MCF 10A (cell line): ENCODE data around the gene WFDC1. TPM values are rescaled to one million over a fixed set of nuclear protein-coding genes. Genes with fewer than 3 reads are reported as not detected.
A peak's percentile ranks its signal among the peaks of the same experiment; 100 is the strongest.

ENCODE experiments used
- BruUV-seq: library from RNA; stranded (reverse); fragments of 400-500 nt; replicated peaks from 2 replicates; lab custom pipeline; 2021; lab: Mats Ljungman, UMichigan
- CTCF ChIA-PET: fragments of 300-600 bp; sonication (Branson Sonifier 250); formaldehyde crosslinking; extraction: SDS; loops from one replicate; lab custom pipeline; 2021; ENCODE audit warnings: antibody characterized with exemption, inconsistent platforms; lab: Yijun Ruan, JAX
- POLR2A ChIA-PET: fragments of 300-600, 350-650 bp; sonication (Branson Sonifier 250); formaldehyde crosslinking; extraction: SDS; loops from one replicate; lab custom pipeline; 2020; ENCODE audit warnings: antibody characterized with exemption, inconsistent platforms; lab: Yijun Ruan, JAX
- DNase-seq: peaks from one replicate; pipeline ENCODE4 v3.0.0-alpha.2; 2018; ENCODE audit not compliant: unreplicated experiment
- H3K27ac Mint-ChIP-seq: one replicate; pipeline ENCODE4 v1.8.0; 2022; ENCODE audit warnings: mild to moderate bottlenecking, low read depth, mixed read lengths; ENCODE audit not compliant: unreplicated experiment
- H3K27me3 Mint-ChIP-seq: one replicate; pipeline ENCODE4 v1.8.0; 2022; ENCODE audit warnings: mixed read lengths; ENCODE audit not compliant: insufficient read depth, unreplicated experiment
- H3K36me3 Mint-ChIP-seq: one replicate; pipeline ENCODE4 v1.8.0; 2022; ENCODE audit warnings: mild to moderate bottlenecking, moderate library complexity, mixed read lengths; ENCODE audit not compliant: insufficient read depth, unreplicated experiment
- H3K4me1 Mint-ChIP-seq: one replicate; pipeline ENCODE4 v1.8.0; 2022; ENCODE audit warnings: mixed read lengths; ENCODE audit not compliant: insufficient read depth, unreplicated experiment
- H3K4me3 Mint-ChIP-seq: one replicate; pipeline ENCODE4 v1.8.0; 2022; ENCODE audit warnings: mild to moderate bottlenecking, moderate library complexity, mixed read lengths; ENCODE audit not compliant: unreplicated experiment
- H3K9me3 Mint-ChIP-seq: one replicate; pipeline ENCODE4 v1.8.0; 2022; ENCODE audit warnings: mixed read lengths; ENCODE audit not compliant: unreplicated experiment
- CTCF ChIP-seq: fragments of 200-600 bp; IDR thresholded peaks from one replicate; pipeline ENCODE4 v1.8.0; 2022; ENCODE audit warnings: antibody characterized with exemption, mild to moderate bottlenecking; ENCODE audit not compliant: unreplicated experiment
- intact Hi-C: fragments of 100-400 bp; cut with micrococcal nuclease; formaldehyde crosslinking; loops from 2 replicates; pipeline ENCODE4 v1.14.1; 2022
- total RNA-seq: library from RNA; stranded (reverse); gene quantifications from 2 replicates; pipeline ENCODE4 v1.2.3, GENCODE V29; 2022

Gene WFDC1
- total RNA-seq, 1 experiment from 2014 or later, result not detected

DNA sequence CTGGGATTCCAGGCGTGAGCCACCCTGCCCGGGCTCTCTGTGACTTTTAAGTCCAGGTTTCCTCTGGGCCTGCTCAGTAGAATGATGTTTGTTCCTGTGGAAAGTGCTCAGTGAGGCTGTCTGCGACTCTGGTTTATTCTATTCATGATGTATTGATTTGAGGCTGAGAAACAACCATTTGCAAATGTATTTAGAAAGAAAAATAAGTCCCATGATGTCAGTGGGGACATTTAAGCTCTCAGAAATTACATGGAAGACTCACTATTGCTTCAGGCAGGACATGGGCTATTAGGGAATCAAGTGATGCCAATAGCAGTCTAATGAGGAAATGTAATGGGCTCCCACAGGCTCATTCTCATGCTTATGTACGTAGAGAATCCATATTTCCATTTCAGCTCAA, 32.6 kb upstream of the WFDC1 start:
- no peak overlapping the region for H3K27ac Mint-ChIP-seq
- POLR2A ChIA-PET, result no interaction called here

GRCh38 chr16:84262939-84263338, 31.7 kb upstream of the WFDC1 start:
- Mint-ChIP-seq H3K9me3 (no peaks in the 10 kb centered on the region), H3K4me1 (no peaks in the 10 kb centered on the region)
- no peak for TF ChIP-seq CTCF

More for the DNA sequence above, 32.6 kb upstream of the WFDC1 start:
- Mint-ChIP-seq H3K4me1 (no peaks in the 10 kb centered on the region), H3K36me3 (no peaks in the 10 kb centered on the region), H3K9me3 (no peaks in the 10 kb centered on the region), H3K4me3 (no peak overlapping the region), H3K27me3 (peaks cover 9% of the 10 kb centered on the region)
- BruUV-seq, result no TSS peak
- DNase-seq, result no peak
- no peak for TF ChIP-seq CTCF
- CTCF ChIA-PET, result no interaction called here
- intact Hi-C loops, result no loop called here

DNA sequence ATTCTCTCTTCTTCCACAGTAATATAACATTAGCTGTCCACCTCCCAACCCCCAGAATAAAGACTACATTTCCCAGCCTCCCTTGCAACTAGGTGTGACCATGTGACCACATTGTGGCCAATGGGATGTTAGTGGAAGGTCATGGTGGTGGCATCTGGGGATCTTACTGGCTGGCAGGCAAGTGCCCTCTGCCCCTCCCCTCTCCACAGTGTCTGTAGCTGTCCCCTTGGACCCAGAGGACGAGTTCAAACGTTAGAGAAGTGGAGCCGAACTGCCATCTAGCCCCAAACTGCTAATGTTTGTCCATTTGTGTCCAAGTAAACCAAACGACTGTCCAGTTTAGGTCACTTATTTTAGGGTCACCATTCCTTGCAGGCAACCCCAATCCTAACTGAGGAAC, 28.2 kb upstream of the WFDC1 start:
- no peaks in the 10 kb centered on the region for H3K36me3 Mint-ChIP-seq
- BruUV-seq, result no TSS peak
- H3K4me1 Mint-ChIP-seq, result no peaks in the 10 kb centered on the region
- H3K27me3 Mint-ChIP-seq, result no peaks in the 10 kb centered on the region
- intact Hi-C loops, result no loop called here
- ChIA-PET CTCF (interaction anchor here (6.7 kb wide), 1 partner anchor 10 kb away, joined by 43 read pairs; no protein-coding TSS in a partner anchor), POLR2A (no interaction called here)
- TF ChIP-seq CTCF, result no peak
- H3K9me3 Mint-ChIP-seq, result no peaks in the 10 kb centered on the region
- no peak overlapping the region for H3K27ac Mint-ChIP-seq
- H3K4me3 Mint-ChIP-seq, result no peak overlapping the region
- peak; percentile 67 for DNase-seq

More at GRCh38 chr16:84262939-84263338, 31.7 kb upstream of the WFDC1 start:
- Mint-ChIP-seq H3K4me3 (no peak overlapping the region), H3K27ac (no peak overlapping the region), H3K27me3 (no peaks in the 10 kb centered on the region), H3K36me3 (no peaks in the 10 kb centered on the region)
- BruUV-seq, result no TSS peak
- no peak for DNase-seq
- intact Hi-C loops, result no loop called here
- ChIA-PET POLR2A (interaction anchor here (1.2 kb wide), 1 partner anchor 8 kb away, joined by 3 read pairs; no protein-coding TSS in a partner anchor), CTCF (interaction anchor here (0.5 to 6.7 kb wide), 3 partner anchors 13 to 76 kb away, joined by 3 to 43 read pairs (median 3); no protein-coding TSS in a partner anchor)

DNA sequence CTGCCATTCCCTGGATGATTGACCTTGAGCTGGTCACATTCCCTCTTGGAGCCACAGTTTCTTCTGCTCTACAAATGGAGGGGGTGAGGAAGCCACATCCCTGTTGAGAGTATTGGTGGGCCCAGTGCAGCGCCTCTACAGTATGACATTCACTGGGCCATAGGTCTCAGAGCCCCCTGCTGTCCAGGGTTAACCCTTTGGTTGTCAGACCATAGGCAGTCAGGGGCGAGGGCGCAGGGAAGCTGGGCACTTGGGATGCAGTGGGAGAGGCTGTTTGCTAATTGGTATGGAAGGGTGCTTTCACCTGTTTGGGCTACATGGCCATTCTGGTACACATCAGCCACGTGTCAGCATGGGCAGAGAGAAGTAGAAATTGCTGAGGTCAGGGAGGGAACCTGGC, 27.3 kb upstream of the WFDC1 start:
- H3K9me3 Mint-ChIP-seq, result no peaks in the 10 kb centered on the region
- BruUV-seq, result no TSS peak
- no peak overlapping the region for H3K27ac Mint-ChIP-seq
- no peaks in the 10 kb centered on the region for H3K4me1 Mint-ChIP-seq
- H3K4me3 Mint-ChIP-seq, result no peak overlapping the region
- CTCF ChIA-PET, result interaction anchor here (0.6 to 6.7 kb wide), 2 partner anchors 9 to 355 kb away, joined by 5 to 43 read pairs; no protein-coding TSS in a partner anchor
- H3K27me3 Mint-ChIP-seq, result no peaks in the 10 kb centered on the region
- no peak for TF ChIP-seq CTCF
- intact Hi-C loops, result no loop called here
- no peaks in the 10 kb centered on the region for H3K36me3 Mint-ChIP-seq
- no peak for DNase-seq
- POLR2A ChIA-PET, result no interaction called here
